ENCODE measurements around the gene RBBP5.
A peak's percentile ranks its signal among the peaks of the same experiment; 100 is the strongest.

Gene RBBP5, protein sequence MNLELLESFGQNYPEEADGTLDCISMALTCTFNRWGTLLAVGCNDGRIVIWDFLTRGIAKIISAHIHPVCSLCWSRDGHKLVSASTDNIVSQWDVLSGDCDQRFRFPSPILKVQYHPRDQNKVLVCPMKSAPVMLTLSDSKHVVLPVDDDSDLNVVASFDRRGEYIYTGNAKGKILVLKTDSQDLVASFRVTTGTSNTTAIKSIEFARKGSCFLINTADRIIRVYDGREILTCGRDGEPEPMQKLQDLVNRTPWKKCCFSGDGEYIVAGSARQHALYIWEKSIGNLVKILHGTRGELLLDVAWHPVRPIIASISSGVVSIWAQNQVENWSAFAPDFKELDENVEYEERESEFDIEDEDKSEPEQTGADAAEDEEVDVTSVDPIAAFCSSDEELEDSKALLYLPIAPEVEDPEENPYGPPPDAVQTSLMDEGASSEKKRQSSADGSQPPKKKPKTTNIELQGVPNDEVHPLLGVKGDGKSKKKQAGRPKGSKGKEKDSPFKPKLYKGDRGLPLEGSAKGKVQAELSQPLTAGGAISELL

DNA sequence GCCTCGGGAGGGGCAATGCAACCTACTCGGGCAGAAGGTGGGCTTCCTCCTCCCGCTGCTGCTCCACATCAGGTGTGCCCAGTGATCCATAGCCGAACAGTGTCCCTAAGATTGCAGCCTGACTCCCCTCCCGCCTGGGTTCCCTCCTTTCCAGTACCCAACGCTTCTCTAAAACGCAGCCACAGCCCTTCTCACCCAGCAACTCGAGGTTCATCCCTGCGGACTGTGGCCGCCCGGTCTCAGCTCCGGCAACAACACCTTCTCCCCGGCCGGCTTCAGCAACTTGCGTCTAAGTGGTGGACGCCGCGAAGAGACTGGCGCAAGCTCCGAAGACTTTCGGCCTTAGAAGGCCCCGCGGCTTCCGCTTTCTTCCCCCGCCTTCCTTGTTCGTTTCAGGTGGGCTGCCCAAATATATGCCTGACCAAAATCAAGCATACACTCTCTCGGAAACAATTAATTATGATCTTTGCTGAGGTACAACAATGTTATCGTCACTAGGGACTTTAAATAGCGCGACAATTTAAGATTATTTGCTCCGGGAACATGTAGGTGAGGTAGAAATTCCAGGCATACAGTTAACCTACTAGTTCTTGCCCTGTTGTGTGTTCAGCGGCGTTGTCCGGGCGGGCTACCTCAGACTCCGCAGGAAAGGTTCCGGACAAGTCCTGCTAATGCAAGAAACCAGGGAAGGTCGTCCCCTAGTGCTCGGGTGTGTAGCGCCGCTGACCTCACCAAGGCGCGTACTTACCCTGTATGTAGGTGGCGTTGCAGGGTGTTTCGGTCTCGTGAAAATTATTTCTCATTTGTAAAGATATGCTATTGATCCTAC lies at the start of gene RBBP5:
Gene RBBP5 (minus strand): TSS at position 319 of the 829 bp plus-strand sequence. CDS start 105 bp downstream, at position 214.
- no peaks in the 10 kb centered on the region for H3K9me3 ChIP-seq (ENCODE audit: severe bottlenecking)
- peaks cover 22% of the 10 kb centered on the region for H3K36me3 ChIP-seq (ENCODE audit: low read depth)
- no peaks in the 10 kb centered on the region for H3K27me3 ChIP-seq (ENCODE audit: insufficient read depth, poor library complexity, severe bottlenecking)
- DNase-seq (ENCODE audit: low spot score) = peak; percentile 93
- peak within 1 kb of the TSS; percentile 77 for H3K4me3 ChIP-seq (ENCODE audit: severe bottlenecking)
- ATAC-seq (ENCODE audit: low read depth) = peak; percentile 99
- TF ChIP-seq, protein P1, sequence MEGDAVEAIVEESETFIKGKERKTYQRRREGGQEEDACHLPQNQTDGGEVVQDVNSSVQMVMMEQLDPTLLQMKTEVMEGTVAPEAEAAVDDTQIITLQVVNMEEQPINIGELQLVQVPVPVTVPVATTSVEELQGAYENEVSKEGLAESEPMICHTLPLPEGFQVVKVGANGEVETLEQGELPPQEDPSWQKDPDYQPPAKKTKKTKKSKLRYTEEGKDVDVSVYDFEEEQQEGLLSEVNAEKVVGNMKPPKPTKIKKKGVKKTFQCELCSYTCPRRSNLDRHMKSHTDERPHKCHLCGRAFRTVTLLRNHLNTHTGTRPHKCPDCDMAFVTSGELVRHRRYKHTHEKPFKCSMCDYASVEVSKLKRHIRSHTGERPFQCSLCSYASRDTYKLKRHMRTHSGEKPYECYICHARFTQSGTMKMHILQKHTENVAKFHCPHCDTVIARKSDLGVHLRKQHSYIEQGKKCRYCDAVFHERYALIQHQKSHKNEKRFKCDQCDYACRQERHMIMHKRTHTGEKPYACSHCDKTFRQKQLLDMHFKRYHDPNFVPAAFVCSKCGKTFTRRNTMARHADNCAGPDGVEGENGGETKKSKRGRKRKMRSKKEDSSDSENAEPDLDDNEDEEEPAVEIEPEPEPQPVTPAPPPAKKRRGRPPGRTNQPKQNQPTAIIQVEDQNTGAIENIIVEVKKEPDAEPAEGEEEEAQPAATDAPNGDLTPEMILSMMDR (IDR thresholded peaks at IDR 0.05; ENCODE audit: poor library complexity, severe bottlenecking) = peak; percentile 90
- H3K4me1 ChIP-seq (ENCODE audit: insufficient read depth, poor library complexity, severe bottlenecking) = peaks cover 8% of the 10 kb centered on the region
- H3K27ac ChIP-seq (ENCODE audit: poor library complexity, severe bottlenecking) = peak within 1 kb of the TSS; percentile 48

DNA sequence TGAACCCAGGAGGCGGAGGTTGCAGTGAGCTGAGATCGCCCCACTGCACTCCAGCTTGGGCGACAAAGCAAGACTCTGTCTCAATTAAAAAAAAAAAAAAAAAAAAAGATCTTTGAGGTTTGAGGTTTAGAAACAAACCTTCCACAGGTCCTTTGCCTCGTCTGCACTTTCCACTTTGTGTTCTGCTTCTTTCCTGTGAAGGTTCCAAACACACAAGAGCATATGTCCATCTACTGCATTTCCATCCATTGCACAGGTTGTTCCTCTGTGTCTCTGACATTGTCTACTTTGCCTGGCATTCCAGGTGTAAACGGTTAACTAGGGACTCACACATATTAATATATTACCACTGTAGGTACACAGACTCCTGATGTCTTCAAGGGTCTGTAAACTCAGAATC lies 49.6 kb upstream of the RBBP5 start:
- H3K4me3 ChIP-seq (ENCODE audit: severe bottlenecking) = no peak overlapping the region
- no peaks in the 10 kb centered on the region for H3K27me3 ChIP-seq (ENCODE audit: insufficient read depth, poor library complexity, severe bottlenecking)
- TF ChIP-seq, protein P1 (IDR thresholded peaks at IDR 0.05; ENCODE audit: poor library complexity, severe bottlenecking) = no peak
- DNase-seq (ENCODE audit: low spot score) (no peak), ATAC-seq (ENCODE audit: low read depth) (no peak)
- no peaks in the 10 kb centered on the region for H3K9me3 ChIP-seq (ENCODE audit: severe bottlenecking)
- peaks cover 8% of the 10 kb centered on the region for H3K36me3 ChIP-seq (ENCODE audit: low read depth)
- peaks cover 23% of the 10 kb centered on the region for H3K4me1 ChIP-seq (ENCODE audit: insufficient read depth, poor library complexity, severe bottlenecking)
- H3K27ac ChIP-seq (ENCODE audit: poor library complexity, severe bottlenecking) = no peak overlapping the region

DNA sequence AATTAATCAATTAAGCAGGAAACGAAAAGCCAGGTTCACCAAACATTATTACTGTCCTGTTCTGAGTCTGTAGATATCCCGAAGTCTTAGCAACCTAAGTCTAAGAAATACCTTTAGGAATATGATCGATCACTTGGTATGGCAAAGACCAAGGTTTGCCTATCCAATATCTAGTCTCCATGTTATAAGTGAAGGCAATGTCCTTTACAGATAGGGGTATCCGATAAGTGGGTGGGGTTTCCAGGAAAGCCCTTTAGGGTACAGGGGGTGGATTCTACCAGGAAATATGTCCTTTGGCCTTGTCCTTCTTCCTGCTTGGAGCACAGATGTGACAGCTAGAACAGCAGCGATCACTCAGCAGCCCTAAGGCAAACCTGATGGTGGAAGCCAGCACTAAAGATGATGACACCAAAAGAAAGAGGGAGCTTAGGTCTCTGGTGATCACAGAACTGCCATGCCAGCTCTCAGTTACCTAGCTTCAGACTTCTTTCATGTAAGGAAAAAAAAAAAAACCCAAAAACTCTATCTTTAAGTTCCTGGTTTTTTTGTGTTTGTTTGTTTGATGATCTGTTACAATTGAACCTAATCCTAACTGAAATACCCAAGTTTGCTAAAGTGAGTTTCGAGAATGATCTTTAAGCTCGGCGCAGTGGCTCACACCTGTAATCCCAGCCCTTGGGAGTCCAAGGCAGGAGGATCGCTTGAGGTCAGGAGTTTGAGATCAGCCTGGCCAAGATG lies 48.9 kb upstream of the RBBP5 start:
- TF ChIP-seq, protein P1 (IDR thresholded peaks at IDR 0.05; ENCODE audit: poor library complexity, severe bottlenecking) = no peak
- DNase-seq (ENCODE audit: low spot score) (no peak), ATAC-seq (ENCODE audit: low read depth) (no peak)
- H3K9me3 ChIP-seq (ENCODE audit: severe bottlenecking) = no peaks in the 10 kb centered on the region
- no peak overlapping the region for H3K4me3 ChIP-seq (ENCODE audit: severe bottlenecking)
- no peak overlapping the region for H3K27ac ChIP-seq (ENCODE audit: poor library complexity, severe bottlenecking)
- H3K36me3 ChIP-seq (ENCODE audit: low read depth) = peaks cover 8% of the 10 kb centered on the region
- peaks cover 18% of the 10 kb centered on the region for H3K4me1 ChIP-seq (ENCODE audit: insufficient read depth, poor library complexity, severe bottlenecking)
- no peaks in the 10 kb centered on the region for H3K27me3 ChIP-seq (ENCODE audit: insufficient read depth, poor library complexity, severe bottlenecking)

DNA sequence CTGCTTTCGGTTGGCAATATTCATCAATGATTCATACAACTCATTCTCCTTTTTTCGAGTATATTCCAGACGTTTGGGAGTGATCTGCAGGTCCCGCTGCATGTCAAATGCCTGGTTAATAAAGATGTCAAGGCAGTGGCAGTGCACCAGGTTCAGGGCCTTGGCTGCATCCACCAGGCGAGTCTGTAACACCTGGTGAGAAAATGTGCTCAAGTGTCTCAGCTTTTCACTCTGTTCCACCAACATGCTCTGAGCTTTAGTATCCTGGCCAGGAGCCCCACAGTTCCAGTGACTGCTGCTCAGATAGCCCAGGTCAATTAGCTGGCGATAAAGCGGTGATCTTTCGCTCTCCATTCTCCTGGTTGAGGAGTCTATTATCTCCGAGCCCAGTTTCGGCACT lies 47.5 kb upstream of the RBBP5 start:
- H3K4me1 ChIP-seq (ENCODE audit: insufficient read depth, poor library complexity, severe bottlenecking) = peaks cover 9% of the 10 kb centered on the region
- ATAC-seq (ENCODE audit: low read depth) = no peak
- no peaks in the 10 kb centered on the region for H3K9me3 ChIP-seq (ENCODE audit: severe bottlenecking)
- H3K4me3 ChIP-seq (ENCODE audit: severe bottlenecking) = no peak overlapping the region
- H3K27me3 ChIP-seq (ENCODE audit: insufficient read depth, poor library complexity, severe bottlenecking) = no peaks in the 10 kb centered on the region
- DNase-seq (ENCODE audit: low spot score) = no peak
- TF ChIP-seq, protein P1 (IDR thresholded peaks at IDR 0.05; ENCODE audit: poor library complexity, severe bottlenecking) = no peak
- peaks cover 19% of the 10 kb centered on the region for H3K36me3 ChIP-seq (ENCODE audit: low read depth)
- H3K27ac ChIP-seq (ENCODE audit: poor library complexity, severe bottlenecking) = no peak overlapping the region

All from RWPE2 (cell line).